ENCODE data around the gene CRELD1. TPM values are rescaled to one million over a fixed set of nuclear protein-coding genes. Genes with fewer than 3 reads are reported as not detected.
A peak's percentile ranks its signal among the peaks of the same experiment; 100 is the strongest.

CRELD1 gene
- total RNA-seq, 1 donor from 2014 or later = 25.3 TPM

DNA sequence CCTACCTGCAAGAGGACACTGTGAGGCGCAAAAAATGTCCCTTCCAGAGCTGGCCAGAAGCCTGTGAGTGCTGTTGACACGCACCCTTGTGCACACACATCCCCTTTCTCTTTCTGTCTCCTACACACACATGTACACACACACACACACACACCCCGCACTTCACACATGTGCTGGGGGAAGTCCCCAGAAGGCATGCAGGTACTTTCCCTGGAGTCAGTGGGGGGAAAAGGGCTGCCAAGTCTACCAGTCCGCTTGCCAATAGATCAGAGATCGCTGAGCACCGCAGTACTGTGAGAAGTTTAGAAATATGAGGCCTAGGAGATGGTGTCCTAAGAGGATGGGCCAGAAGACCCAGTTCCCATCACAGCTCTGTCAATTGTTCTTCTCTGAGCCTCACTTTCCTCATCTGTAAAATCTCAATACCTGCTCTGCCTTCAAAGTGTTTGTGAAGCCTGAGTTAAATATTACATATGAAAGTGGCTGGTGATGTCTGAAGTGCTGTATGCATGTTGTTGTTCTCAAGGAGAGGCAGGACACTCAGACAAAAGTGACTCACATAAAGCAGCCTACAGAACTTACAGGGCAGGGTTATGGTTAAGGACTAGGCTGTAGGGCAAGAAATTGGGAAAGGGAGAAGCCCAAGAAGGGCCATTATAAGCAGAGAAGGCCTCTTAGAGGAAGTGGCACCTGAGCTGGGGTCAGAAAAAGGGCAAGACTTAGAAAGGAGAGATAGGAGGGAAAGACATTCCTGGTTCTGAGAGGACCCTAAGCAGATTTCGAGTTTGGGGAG lies 24.2 kb upstream of the CRELD1 start:
- TF ChIP-seq, protein P1, sequence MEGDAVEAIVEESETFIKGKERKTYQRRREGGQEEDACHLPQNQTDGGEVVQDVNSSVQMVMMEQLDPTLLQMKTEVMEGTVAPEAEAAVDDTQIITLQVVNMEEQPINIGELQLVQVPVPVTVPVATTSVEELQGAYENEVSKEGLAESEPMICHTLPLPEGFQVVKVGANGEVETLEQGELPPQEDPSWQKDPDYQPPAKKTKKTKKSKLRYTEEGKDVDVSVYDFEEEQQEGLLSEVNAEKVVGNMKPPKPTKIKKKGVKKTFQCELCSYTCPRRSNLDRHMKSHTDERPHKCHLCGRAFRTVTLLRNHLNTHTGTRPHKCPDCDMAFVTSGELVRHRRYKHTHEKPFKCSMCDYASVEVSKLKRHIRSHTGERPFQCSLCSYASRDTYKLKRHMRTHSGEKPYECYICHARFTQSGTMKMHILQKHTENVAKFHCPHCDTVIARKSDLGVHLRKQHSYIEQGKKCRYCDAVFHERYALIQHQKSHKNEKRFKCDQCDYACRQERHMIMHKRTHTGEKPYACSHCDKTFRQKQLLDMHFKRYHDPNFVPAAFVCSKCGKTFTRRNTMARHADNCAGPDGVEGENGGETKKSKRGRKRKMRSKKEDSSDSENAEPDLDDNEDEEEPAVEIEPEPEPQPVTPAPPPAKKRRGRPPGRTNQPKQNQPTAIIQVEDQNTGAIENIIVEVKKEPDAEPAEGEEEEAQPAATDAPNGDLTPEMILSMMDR (IDR thresholded peaks at IDR 0.05) = no peak
- no peak for DNase-seq (ENCODE audit: extremely low spot score, unreplicated experiment)

DNA sequence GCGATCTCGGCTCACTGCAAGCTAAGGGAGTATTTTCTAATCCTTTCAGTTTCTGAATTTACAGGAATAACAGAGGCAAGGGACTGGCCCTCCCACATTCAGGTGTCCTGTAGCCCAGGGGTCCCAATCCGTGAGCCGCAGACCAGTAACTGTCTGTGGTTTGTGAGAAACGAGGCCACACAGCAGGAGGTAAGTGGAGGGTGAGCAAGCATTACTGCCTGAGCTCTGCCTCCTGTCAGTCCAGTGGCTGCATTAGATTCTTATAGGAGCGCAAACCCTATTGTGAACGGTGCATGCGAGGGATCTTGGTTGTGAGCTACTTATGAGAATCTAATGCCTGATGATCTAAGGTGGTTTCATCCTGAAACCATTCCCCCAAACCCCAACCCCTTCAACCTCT lies 21.8 kb upstream of the CRELD1 start:
- TF ChIP-seq, protein P1 (IDR thresholded peaks at IDR 0.05) = no peak
- H3K27ac Mint-ChIP-seq (ENCODE audit: unreplicated experiment) = no peak overlapping the region

More for the DNA sequence above, 24.2 kb upstream of the CRELD1 start:
- peaks cover 24% of the 10 kb centered on the region for H3K4me1 Mint-ChIP-seq (ENCODE audit: unreplicated experiment)
- no peak overlapping the region for H3K27ac Mint-ChIP-seq (ENCODE audit: unreplicated experiment)
- no peak overlapping the region for H3K4me3 Mint-ChIP-seq (ENCODE audit: unreplicated experiment)
- H3K36me3 Mint-ChIP-seq (ENCODE audit: unreplicated experiment) = no peaks in the 10 kb centered on the region
- H3K27me3 Mint-ChIP-seq (ENCODE audit: unreplicated experiment) = no peaks in the 10 kb centered on the region
- H3K9me3 Mint-ChIP-seq (ENCODE audit: unreplicated experiment) = no peaks in the 10 kb centered on the region

DNA sequence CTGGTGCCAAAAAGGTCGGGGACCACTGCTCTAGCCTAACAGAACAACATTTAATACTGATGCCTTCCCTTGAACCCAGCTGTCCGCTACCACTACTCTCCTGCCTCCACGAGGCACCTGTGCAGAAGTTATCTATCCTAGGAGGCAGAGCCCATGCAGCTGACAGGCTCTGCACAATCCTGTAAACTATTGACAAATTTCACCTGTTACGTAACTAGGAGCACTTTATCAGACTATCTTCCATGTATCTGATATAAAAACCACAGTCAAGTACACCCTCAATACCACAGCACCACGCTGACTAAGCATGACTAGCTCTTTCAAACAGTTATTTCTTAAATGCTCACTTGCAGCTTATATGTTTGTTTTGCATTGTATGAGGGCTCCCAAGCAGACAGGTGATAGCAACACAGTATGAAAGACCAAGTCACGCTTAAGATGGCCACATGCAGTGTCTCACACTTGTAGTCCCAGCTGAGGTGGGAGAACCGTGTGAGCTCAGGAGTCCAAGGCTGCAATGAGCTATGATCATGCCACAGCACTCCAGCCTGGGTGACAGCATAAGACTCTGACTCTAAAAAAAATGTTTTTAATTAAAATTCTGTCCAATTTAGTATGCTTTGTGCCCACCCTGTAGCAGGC lies 21.2 kb upstream of the CRELD1 start:
- TF ChIP-seq, protein P1 (IDR thresholded peaks at IDR 0.05) = no peak
- no peak for DNase-seq (ENCODE audit: extremely low spot score, unreplicated experiment)
- Mint-ChIP-seq H3K9me3 (ENCODE audit: unreplicated experiment) (no peaks in the 10 kb centered on the region), H3K27ac (ENCODE audit: unreplicated experiment) (no peak overlapping the region), H3K27me3 (ENCODE audit: unreplicated experiment) (no peaks in the 10 kb centered on the region), H3K36me3 (ENCODE audit: unreplicated experiment) (no peaks in the 10 kb centered on the region), H3K4me3 (ENCODE audit: unreplicated experiment) (no peak overlapping the region), H3K4me1 (ENCODE audit: unreplicated experiment) (peaks cover 47% of the 10 kb centered on the region)

More for the DNA sequence above, 21.8 kb upstream of the CRELD1 start:
- Mint-ChIP-seq H3K36me3 (ENCODE audit: unreplicated experiment) (no peaks in the 10 kb centered on the region), H3K4me3 (ENCODE audit: unreplicated experiment) (no peak overlapping the region), H3K27me3 (ENCODE audit: unreplicated experiment) (no peaks in the 10 kb centered on the region), H3K4me1 (ENCODE audit: unreplicated experiment) (peaks cover 41% of the 10 kb centered on the region), H3K9me3 (ENCODE audit: unreplicated experiment) (no peaks in the 10 kb centered on the region)
- no peak for DNase-seq (ENCODE audit: extremely low spot score, unreplicated experiment)

DNA sequence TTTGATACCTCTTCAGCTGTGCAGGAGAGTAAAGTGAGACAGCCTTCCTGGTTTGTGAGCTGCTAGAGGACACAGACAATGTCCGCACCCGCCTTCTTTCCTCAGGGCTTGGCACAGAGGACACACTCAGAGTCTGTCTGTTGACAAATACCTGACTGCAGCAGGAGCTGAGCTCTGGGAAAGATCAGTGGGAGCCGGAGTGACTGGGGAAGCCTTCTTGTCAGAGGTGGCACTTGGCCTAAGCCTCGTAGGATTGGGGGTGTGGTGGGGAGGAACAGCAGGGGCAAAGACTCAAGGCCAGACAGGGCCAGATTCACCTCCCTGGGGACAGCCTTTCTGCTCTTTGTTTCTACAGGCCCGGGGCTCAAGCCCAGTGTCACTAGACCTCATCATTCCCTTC lies 20.0 kb upstream of the CRELD1 start:
- TF ChIP-seq, protein P1 (IDR thresholded peaks at IDR 0.05) = no peak
- no peak for DNase-seq (ENCODE audit: extremely low spot score, unreplicated experiment)
- H3K27me3 Mint-ChIP-seq (ENCODE audit: unreplicated experiment) = no peaks in the 10 kb centered on the region
- H3K4me1 Mint-ChIP-seq (ENCODE audit: unreplicated experiment) = peaks cover 54% of the 10 kb centered on the region
- H3K4me3 Mint-ChIP-seq (ENCODE audit: unreplicated experiment) = no peak overlapping the region
- peak overlapping the region; percentile 76 for H3K27ac Mint-ChIP-seq (ENCODE audit: unreplicated experiment)
- H3K36me3 Mint-ChIP-seq (ENCODE audit: unreplicated experiment) = no peaks in the 10 kb centered on the region
- H3K9me3 Mint-ChIP-seq (ENCODE audit: unreplicated experiment) = no peaks in the 10 kb centered on the region

DNA sequence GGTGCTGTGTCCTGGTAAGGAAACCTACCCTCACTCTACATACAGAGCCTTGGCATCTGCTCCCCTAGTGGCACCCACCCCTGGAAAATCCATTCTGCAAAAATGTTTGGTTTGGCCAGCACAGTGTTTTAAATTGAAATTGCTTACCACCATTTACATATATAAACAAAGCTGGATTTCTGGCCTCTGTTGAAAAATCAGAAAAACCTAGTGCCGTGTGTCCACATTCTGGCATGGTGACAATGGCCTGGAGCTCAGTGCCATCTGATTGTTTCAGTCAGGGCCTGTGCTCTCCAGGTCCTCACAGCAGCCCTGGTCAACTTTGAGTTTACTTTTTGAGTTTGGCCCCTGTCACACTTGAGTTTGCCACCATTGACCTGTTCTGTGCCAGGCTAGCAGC lies 19.6 kb upstream of the CRELD1 start:
- DNase-seq (ENCODE audit: extremely low spot score, unreplicated experiment) = no peak
- H3K27me3 Mint-ChIP-seq (ENCODE audit: unreplicated experiment) = no peaks in the 10 kb centered on the region
- peak overlapping the region; percentile 76 for H3K27ac Mint-ChIP-seq (ENCODE audit: unreplicated experiment)
- no peak overlapping the region for H3K4me3 Mint-ChIP-seq (ENCODE audit: unreplicated experiment)
- no peaks in the 10 kb centered on the region for H3K9me3 Mint-ChIP-seq (ENCODE audit: unreplicated experiment)
- TF ChIP-seq, protein P1 (IDR thresholded peaks at IDR 0.05) = no peak
- no peaks in the 10 kb centered on the region for H3K36me3 Mint-ChIP-seq (ENCODE audit: unreplicated experiment)
- H3K4me1 Mint-ChIP-seq (ENCODE audit: unreplicated experiment) = peaks cover 55% of the 10 kb centered on the region

All from osteocyte (in vitro differentiated cells).